ENCODE measurements around the gene USP6NL. TPM values are rescaled to one million over a fixed set of nuclear protein-coding genes. Genes with fewer than 3 reads are reported as not detected.

Gene USP6NL
- total and polyA plus RNA-seq, 9 of the 15 experiments (the other 6 are each of a cell fraction or from before 2014, with no cell fraction given): 3.2 to 26.6 (median 19.8) TPM

DNA sequence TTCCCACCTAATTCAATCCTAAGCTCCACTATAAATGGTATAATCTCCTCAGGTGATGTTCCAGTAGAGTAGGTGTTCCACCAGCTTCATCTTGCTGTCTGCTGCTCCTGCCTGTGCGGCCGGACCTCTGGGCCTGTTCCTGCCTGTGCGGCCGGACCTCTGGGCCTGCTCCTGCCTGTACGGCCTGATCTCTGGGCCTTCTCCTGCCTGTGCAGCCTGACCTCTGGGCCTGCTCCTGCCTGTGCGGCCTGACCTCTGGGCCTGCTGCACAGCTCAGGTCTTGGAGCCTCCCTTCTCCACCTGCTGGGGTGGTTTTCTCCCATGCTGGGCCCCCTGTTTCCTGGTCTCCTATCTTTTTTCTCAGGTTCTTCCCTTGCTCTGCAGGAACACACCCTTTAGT, 117.8 kb downstream of the USP6NL start:
- POLR2A ChIA-PET: interaction anchor here (0.7 to 1.6 kb wide), 5 partner anchors 8 to 264 kb away, joined by 3 to 4 read pairs (median 3); no protein-coding TSS in a partner anchor
- TF ChIP-seq ZFX (CRISPR knock-in tag; IDR thresholded peaks at IDR 0.05): peak; percentile 20; the same call in 1 of the 2 replicates
- peak; percentile 66 for TF ChIP-seq RBM22 (IDR thresholded peaks at IDR 0.05; ENCODE audit: low read depth, low read length, poor library complexity, severe bottlenecking)
- peak; percentile 56; the same call in 1 of the 2 replicates for TF ChIP-seq POLR2G (IDR thresholded peaks at IDR 0.05; ENCODE audit: low read depth, low read length)
- TF ChIP-seq KAT7 (CRISPR knock-in tag; IDR thresholded peaks at IDR 0.05; ENCODE audit: borderline replicate concordance): no peak
- no peak overlapping the region for H3K27ac ChIP-seq (ENCODE audit: extremely low read depth, low read depth, low read length)
- ATAC-seq: no peak
- no peaks in the 10 kb centered on the region for H4K20me1 ChIP-seq (replicated peaks; ENCODE audit: control insufficient read depth, insufficient read depth, low read length)
- DNase-seq (ENCODE audit: extremely low read depth in 1 of 4, low spot score in 3 of 4): no peak
- in situ Hi-C loops (cut with MboI): no loop called here
- BruUV-seq (replicated peaks): no TSS peak
- no peak overlapping the region for H3K9ac ChIP-seq (ENCODE audit: insufficient read depth in 1 of 2, low read depth in 2 of 2, low read length in 2 of 2)
- H3K9me1 ChIP-seq (ENCODE audit: control insufficient read depth, insufficient read depth, low read length): no peaks in the 10 kb centered on the region
- CTCF ChIA-PET (ENCODE audit: low intra/inter-chr PET ratio): no interaction called here
- H3K4me1 ChIP-seq (replicated peaks in 1 of 2; ENCODE audit: control insufficient read depth in 2 of 2, insufficient read depth in 2 of 2, low read length in 2 of 2): peaks cover 5% of the 10 kb centered on the region in 2 experiments; a peak in 3 of 5 replicates
- 94% methylated on average over 6 of the region's 6 CpGs for WGBS (ENCODE audit: insufficient coverage, low coverage, missing lambda C conversion rate)
- H3K36me3 ChIP-seq (ENCODE audit: control insufficient read depth, insufficient read depth, low read length): peaks cover 73% of the 10 kb centered on the region
- FAIRE-seq: no peak
- no peaks in the 10 kb centered on the region for H3K9me3 ChIP-seq (replicated peaks; ENCODE audit: control insufficient read depth, insufficient read depth, low read depth, low read length)
- no peak overlapping the region for H3K4me3 ChIP-seq
- H2AFZ ChIP-seq (ENCODE audit: low read depth, low read length): no peak overlapping the region
- no peaks in the 10 kb centered on the region for H3K27me3 ChIP-seq (ENCODE audit: control insufficient read depth in 2 of 2, insufficient read depth in 2 of 2, low read length in 2 of 2)
- intact Hi-C loops (cut with micrococcal nuclease): no loop called here
- no peak overlapping the region for H3K4me2 ChIP-seq (ENCODE audit: insufficient read depth, low read length)
- peaks cover 5% of the 10 kb centered on the region for H3K79me2 ChIP-seq (ENCODE audit: control insufficient read depth, insufficient read depth, low read length)

DNA sequence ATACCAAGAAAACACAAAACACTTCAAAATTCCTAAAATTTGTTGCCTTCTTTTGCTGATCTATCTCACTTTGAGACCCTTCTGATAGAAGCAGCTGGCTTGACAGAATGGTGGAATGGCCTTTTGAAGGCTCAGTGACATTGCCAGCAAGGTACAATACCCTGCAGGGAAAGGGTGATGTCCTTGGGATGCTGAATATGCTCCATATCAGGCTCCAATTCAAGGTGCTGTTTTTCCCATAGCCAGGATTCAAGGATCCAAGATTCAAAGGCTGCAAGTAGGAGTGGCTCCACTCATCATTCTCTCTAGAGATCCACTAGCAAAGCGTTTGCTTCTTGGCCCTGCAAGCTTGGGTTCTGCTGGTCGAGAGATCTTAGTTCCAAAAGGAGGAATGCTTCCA, 120.4 kb downstream of the USP6NL start:
- no peaks in the 10 kb centered on the region for H3K79me2 ChIP-seq (ENCODE audit: control insufficient read depth, insufficient read depth, low read length)
- H2AFZ ChIP-seq (ENCODE audit: low read depth, low read length): no peak overlapping the region
- 88% methylated on average over 2 of the region's 2 CpGs for WGBS (ENCODE audit: insufficient coverage, low coverage, missing lambda C conversion rate)
- no peak overlapping the region for H3K27ac ChIP-seq (ENCODE audit: extremely low read depth, low read depth, low read length)
- H3K4me1 ChIP-seq (replicated peaks in 1 of 2; ENCODE audit: control insufficient read depth in 2 of 2, insufficient read depth in 2 of 2, low read length in 2 of 2): peaks cover 0 to 3% of the 10 kb centered on the region in 2 experiments; a peak in 1 of 5 replicates
- peaks cover 84% of the 10 kb centered on the region for H3K36me3 ChIP-seq (ENCODE audit: control insufficient read depth, insufficient read depth, low read length)
- FAIRE-seq (no peak), DNase-seq (ENCODE audit: extremely low read depth in 1 of 4, low spot score in 3 of 4) (no peak), ATAC-seq (no peak)
- no peaks in the 10 kb centered on the region for H3K9me3 ChIP-seq (replicated peaks; ENCODE audit: control insufficient read depth, insufficient read depth, low read depth, low read length)
- no peak overlapping the region for H3K9ac ChIP-seq (ENCODE audit: insufficient read depth in 1 of 2, low read depth in 2 of 2, low read length in 2 of 2)
- CTCF ChIA-PET (ENCODE audit: low intra/inter-chr PET ratio): no interaction called here
- POLR2A ChIA-PET: no interaction called here
- no peak overlapping the region for H3K4me2 ChIP-seq (ENCODE audit: insufficient read depth, low read length)
- intact Hi-C loops (cut with micrococcal nuclease): no loop called here
- no peaks in the 10 kb centered on the region for H3K27me3 ChIP-seq (ENCODE audit: control insufficient read depth in 2 of 2, insufficient read depth in 2 of 2, low read length in 2 of 2)
- in situ Hi-C loops (cut with MboI): no loop called here
- no TSS peak for BruUV-seq (replicated peaks)
- H3K4me3 ChIP-seq: no peak overlapping the region
- no peaks in the 10 kb centered on the region for H4K20me1 ChIP-seq (replicated peaks; ENCODE audit: control insufficient read depth, insufficient read depth, low read length)
- no peaks in the 10 kb centered on the region for H3K9me1 ChIP-seq (ENCODE audit: control insufficient read depth, insufficient read depth, low read length)
- TF ChIP-seq TGIF2 (CRISPR knock-in tag; IDR thresholded peaks at IDR 0.05) (no peak), ARNT (IDR thresholded peaks at IDR 0.05) (no peak), NEUROD1 (IDR thresholded peaks at IDR 0.05; ENCODE audit: borderline replicate concordance, low read depth, low read length, partially characterized antibody) (no peak), ADNP (tag; IDR thresholded peaks at IDR 0.05) (no peak)
- TF ChIP-seq, protein P1, sequence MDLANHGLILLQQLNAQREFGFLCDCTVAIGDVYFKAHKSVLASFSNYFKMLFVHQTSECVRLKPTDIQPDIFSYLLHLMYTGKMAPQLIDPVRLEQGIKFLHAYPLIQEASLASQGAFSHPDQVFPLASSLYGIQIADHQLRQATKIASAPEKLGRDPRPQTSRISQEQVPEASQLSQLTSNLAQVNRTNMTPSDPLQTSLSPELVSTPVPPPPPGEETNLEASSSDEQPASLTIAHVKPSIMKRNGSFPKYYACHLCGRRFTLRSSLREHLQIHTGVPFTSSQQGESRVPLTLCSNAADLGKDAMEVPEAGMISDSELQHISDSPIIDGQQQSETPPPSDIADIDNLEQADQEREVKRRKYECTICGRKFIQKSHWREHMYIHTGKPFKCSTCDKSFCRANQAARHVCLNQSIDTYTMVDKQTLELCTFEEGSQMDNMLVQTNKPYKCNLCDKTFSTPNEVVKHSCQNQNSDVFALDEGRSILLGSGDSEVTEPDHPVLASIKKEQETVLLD (IDR thresholded peaks at IDR 0.05): no peak
- TF ChIP-seq, protein P2, sequence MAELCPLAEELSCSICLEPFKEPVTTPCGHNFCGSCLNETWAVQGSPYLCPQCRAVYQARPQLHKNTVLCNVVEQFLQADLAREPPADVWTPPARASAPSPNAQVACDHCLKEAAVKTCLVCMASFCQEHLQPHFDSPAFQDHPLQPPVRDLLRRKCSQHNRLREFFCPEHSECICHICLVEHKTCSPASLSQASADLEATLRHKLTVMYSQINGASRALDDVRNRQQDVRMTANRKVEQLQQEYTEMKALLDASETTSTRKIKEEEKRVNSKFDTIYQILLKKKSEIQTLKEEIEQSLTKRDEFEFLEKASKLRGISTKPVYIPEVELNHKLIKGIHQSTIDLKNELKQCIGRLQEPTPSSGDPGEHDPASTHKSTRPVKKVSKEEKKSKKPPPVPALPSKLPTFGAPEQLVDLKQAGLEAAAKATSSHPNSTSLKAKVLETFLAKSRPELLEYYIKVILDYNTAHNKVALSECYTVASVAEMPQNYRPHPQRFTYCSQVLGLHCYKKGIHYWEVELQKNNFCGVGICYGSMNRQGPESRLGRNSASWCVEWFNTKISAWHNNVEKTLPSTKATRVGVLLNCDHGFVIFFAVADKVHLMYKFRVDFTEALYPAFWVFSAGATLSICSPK (IDR thresholded peaks at IDR 0.05; ENCODE audit: borderline replicate concordance): no peak
- TF ChIP-seq, protein P3, sequence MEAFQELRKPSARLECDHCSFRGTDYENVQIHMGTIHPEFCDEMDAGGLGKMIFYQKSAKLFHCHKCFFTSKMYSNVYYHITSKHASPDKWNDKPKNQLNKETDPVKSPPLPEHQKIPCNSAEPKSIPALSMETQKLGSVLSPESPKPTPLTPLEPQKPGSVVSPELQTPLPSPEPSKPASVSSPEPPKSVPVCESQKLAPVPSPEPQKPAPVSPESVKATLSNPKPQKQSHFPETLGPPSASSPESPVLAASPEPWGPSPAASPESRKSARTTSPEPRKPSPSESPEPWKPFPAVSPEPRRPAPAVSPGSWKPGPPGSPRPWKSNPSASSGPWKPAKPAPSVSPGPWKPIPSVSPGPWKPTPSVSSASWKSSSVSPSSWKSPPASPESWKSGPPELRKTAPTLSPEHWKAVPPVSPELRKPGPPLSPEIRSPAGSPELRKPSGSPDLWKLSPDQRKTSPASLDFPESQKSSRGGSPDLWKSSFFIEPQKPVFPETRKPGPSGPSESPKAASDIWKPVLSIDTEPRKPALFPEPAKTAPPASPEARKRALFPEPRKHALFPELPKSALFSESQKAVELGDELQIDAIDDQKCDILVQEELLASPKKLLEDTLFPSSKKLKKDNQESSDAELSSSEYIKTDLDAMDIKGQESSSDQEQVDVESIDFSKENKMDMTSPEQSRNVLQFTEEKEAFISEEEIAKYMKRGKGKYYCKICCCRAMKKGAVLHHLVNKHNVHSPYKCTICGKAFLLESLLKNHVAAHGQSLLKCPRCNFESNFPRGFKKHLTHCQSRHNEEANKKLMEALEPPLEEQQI (IDR thresholded peaks at IDR 0.05): no peak
